ENCODE results near the gene INO80.

INO80 gene

DNA sequence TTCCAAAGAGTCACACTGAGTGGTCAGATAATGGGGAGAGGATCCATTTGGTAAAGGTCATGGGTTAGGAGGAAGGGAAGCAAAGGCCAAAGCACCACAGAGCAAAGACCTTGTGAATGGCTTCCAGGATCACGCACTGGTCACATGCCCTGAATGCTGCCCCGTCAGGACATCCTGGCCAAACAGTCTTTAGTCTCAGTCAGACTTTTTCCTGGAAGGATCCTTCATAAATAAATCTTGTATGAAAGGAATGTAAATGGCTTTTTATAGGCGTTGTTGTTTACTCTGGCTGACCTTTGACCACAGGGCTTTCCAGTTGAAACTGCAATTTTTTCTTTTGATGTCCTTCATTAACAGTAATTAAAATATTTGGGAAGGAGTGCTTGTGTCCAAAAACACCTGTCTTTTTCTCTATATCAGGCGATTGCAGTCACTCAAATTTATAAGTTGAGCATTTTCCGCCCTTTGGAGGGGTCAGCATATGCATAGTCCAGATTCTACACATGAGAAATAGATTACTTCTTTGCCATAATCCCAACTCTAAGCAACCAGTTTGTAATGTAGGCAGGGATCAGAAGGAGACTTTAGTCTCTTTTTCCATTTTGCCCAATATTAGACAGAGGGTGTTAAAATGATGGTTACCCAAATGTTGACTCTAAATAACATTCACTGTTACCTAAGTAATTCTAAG is 114.4 kb downstream of the INO80 start:
- no peak for DNase-seq (ENCODE audit: low spot score)

DNA sequence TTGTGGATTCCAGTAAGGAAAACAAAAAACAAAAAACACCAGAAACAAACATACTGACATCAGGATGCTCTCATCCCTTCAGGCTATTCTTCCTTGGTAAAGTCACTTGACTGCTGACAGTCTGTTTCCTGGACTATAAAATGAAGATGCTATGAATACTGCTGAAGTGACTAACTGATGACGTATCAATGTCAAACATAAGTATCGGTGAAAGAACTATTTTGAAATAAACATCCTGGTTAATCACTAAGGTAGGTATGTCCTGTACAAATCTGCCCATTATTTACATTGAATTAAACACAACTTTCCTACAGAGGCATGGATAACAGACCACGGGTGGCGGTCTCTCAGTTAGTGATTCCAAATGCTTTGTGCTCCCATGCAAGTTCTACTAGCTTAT is 116.9 kb downstream of the INO80 start:
- DNase-seq (ENCODE audit: low spot score): no peak

DNA sequence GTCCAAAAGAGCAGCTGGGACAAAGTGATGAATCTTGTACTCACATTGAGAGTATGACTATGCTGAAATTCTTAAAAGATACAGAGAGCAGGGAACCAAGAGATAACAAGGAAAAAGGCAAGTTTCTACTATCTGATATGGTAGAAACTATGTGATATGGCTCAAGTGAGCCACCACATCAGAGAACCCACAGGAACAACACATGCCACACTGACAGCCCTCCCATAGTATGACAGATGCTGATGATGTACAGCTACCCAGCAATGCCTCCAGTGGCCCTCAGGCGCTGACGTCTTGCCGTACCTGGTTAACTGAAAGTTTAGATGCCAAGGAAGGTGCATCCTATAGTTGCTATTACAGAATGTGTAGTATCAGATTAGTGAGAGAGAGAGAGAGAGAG is 120.4 kb downstream of the INO80 start:
- DNase-seq (ENCODE audit: low spot score): no peak

- DNase-seq (ENCODE audit: low spot score): no peak
Measured at GRCh38 chr15:40992825-40993224, 123.3 kb downstream of the INO80 start.

- no peak for DNase-seq (ENCODE audit: low spot score)
Measured at GRCh38 chr15:40992241-40992741, 123.8 kb downstream of the INO80 start.

DNA sequence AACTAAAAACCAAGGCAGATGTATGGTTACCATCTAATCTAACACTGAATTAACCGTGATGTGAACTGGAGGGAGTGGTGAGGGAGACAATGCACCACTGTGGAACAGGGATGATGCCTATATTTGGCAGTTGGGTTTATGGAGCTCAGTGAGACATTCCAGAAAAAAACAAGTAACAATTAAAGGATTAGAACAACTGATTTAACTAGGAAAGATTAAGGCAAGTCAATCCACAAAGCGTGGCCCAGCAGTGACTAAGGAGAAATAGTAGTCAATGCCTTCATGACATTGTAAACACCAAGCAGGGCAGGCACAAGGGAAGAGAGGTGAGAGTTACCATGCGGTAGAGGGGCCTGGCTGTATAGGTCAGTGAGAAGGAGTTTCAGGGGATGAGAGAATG is 124.7 kb downstream of the INO80 start:
- DNase-seq (ENCODE audit: low spot score): no peak

GRCh38 chr15:40990789-40991188 is 125.3 kb downstream of the INO80 start:
- DNase-seq (ENCODE audit: low spot score): no peak

DNA sequence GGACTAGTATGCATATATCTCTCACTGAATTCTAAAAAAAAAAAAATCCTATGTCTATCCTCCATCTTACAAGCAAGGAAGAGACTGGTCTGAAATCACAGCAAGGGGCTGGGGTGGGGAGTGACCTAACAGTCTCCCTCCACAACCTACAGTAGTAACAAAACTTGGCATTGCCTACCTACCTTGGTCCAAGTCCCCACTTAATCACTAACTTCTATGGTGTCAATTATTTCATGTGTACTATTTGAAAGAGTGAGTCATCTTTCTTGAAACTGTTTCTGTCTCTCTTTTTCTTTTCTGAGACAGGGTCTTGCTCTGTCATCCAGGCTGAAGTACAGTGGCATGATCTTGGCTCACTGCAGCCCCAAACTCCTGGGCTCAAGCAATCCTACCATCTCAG is 126.0 kb downstream of the INO80 start:
- DNase-seq (ENCODE audit: low spot score): no peak

DNA sequence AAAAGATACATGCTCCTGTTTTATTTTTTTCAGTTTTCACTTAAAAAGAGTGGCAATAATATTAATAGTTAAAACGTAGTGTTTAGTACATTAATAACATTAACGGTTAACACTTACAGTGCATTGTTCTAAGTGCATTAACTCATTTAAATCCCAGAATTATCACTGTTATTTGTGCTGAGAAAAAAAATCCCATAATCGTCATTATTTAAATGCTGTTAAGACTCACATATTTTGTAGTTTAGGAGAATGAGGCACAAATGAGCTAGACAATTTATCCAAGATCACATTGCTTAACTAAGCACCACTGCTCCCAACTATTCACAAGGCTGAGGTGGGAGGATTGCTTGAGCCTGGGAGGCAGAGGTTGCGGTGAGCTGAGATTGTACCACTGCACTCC is 127.9 kb downstream of the INO80 start:
- no peak for DNase-seq (ENCODE audit: low spot score)

GRCh38 chr15:40986820-40987219 is 129.3 kb downstream of the INO80 start:
- DNase-seq (ENCODE audit: low spot score): peak; percentile 19

- no peak for DNase-seq (ENCODE audit: low spot score)
Measured at GRCh38 chr15:40985541-40986330, 130.3 kb downstream of the INO80 start.

DNA sequence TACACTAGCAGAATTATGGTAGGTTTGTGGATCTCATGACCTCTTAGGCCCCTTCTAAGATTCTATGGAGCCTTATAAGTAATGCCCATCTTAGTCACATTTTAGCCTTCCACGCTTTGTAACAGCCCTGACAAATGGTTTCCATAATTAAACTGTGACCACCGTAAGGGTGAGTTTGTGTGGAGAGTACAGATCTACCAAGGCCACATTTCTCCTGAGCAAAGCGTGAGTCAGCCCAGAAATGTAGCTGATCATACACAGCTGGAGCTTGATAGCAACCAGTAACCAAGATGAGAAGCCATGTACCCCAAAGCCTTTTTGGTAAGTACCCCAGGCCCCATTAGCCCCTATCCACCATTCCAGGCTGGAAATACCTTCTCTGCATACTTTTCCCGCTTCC is 131.1 kb downstream of the INO80 start:
- DNase-seq (ENCODE audit: low spot score): no peak

DNA sequence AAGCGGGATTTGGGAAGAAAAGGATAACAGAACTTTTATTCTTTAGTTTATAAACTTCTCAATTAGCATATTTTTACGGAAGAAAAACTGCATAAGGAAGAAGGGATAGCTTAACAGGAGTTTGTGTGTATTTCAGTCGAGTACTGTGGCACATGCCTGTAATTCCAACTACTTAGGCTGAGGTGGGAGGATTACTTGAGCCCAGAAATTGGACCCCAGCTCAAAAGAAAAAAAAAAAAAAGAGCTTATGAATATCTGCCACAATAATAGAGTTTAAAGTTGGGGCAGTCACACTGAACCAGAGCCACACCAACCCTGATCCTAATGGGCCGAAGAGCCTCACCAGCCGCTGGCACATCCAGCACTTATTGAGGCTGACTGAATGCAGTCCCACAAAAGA is 131.7 kb downstream of the INO80 start:
- DNase-seq (ENCODE audit: low spot score): no peak

DNA sequence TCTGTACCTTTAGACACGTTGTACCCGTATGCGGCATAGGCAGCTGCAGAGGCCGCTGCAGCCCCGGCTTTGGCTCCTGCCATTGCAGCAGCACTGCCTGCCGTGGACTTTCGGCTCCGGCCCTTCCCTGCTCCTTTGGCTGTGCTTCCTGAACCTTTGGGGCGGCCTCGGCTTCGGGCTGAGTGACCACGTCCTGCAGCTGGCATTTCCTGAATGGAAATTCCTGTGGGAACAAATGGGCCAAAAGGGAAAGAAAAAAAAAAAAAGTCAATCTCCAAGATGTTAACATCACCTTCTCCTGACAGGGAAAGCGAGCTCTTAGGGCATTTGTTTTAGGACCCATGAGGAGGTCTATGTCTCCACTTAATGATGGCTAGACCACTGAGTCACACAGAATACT is 133.2 kb downstream of the INO80 start:
- no peak for DNase-seq (ENCODE audit: low spot score)

GRCh38 chr15:40981186-40981585 is 134.9 kb downstream of the INO80 start:
- no peak for DNase-seq (ENCODE audit: low spot score)

- DNase-seq (ENCODE audit: low spot score): no peak
Measured at GRCh38 chr15:40978562-40978961, 137.5 kb downstream of the INO80 start.

DNA sequence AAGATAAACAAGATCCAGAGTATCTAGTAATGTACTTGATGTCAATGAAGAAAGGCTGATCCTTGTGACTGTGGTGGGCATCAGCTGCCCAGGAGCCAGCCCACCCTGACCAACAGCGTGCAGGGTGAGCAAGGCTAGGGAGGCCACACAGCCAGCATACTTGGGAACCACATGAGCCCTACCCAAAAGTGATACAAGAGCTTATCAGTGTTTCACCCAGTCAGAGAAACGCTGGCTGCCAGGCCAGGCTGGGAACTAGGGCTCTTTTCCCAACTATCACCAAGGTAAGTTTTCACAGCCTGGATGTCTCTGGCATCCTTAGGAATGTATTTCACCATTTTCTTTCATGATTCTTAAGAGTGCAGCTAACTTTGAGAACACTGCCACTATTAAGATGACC is 137.9 kb downstream of the INO80 start:
- DNase-seq (ENCODE audit: low spot score): no peak

DNA sequence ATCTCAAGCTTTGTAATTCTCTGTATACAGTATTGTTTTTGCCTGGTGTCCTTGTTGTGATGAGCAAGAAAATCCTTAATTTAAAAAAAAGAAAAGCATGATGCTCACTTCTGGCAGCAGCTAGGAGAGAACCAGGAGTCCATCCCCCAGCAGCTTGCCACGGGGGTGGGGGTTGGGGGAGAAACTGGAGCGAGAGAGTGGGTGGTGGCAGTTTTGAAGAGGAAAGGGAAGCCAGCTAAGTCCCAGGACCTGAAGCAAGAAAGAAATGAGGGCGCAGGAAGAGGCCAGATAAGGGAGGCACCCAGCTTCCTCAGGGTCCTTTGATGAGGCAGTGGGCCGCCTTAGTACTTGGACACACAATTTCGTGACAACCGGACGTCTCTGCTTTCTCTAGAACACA is 139.3 kb downstream of the INO80 start:
- no peak for DNase-seq (ENCODE audit: low spot score)

- no peak for DNase-seq (ENCODE audit: low spot score)
Measured at GRCh38 chr15:40974879-40975278, 141.2 kb downstream of the INO80 start.

- DNase-seq (ENCODE audit: low spot score): no peak
Measured at GRCh38 chr15:40969363-40969762, 146.7 kb downstream of the INO80 start.

DNA sequence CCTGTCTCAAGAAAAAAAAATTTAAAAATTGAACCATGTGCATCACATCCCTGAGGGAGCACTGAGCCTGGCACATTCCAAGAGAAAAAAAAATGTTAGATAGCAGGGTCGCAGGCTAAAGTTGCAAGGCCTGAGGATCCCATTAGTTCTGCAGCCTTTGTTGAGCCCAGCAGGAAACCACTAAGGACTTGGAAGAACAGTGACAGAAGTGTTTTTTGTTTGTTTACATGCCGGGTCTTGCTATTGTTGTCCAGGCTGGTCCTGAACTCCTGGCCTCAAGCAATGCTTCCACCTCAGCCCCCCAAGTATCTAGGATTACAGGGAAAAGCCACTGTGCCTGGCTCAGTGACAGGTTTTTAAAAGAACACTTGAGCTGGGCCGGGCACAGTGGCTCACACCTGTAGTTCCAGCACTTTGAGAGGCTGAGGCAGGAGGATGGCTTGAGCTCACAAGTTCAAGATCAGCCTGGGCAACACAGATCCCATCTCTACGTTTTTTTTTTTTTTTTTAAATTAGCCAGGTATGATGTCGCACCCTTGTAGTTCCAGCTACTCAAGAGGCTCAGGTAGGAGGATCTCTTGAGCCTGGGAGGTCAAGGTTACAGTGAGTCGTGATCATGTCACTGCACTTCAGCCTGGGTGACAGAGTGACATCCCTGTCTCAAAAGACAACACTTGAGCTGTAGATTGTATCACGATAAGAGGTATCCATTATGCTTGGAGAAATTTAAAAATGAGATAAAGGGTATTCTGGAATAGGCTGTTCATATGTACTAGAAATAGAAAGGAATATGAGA is 147.6 kb downstream of the INO80 start:
- no peak for DNase-seq (ENCODE audit: low spot score)

- DNase-seq (ENCODE audit: low spot score): no peak
Measured at GRCh38 chr15:40964634-40965033, 151.4 kb downstream of the INO80 start.

DNA sequence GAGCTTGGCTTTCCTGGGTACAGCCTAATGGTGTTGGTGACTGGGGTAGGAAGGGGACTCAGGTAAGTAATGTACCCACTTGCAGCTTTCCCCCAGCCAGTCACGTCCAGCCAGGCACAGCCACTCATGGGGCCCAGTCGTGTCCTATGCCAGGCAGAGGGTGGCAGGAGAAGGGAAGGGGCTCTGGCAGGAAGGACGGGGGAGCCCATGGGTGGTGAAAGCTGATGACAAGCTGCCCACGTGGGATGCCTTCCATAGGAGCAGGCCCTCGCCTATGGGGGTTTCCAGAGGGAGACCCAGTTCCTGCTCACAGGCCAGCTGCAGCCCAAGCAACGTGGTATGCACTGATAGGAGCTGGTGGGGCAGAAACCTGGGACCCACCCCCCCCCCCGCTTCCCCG is 152.1 kb downstream of the INO80 start:
- DNase-seq (ENCODE audit: low spot score): no peak
